ENCODE data around the gene RAB3A. TPM values are rescaled to one million over a fixed set of nuclear protein-coding genes. Genes with fewer than 3 reads are reported as not detected.

RAB3A gene
- total and polyA plus RNA-seq, 9 of the 15 experiments (the other 6 are each of a cell fraction or from before 2014, with no cell fraction given): 0.17 to 5.1 (median 0.90) TPM; not detected in 1

- in situ Hi-C loops (cut with MboI): no loop called here
- 91% methylated on average over 15 of the region's 18 CpGs for WGBS (ENCODE audit: insufficient coverage, low coverage, missing lambda C conversion rate)
- no peak overlapping the region for H3K4me3 ChIP-seq
- FAIRE-seq (no peak), DNase-seq (ENCODE audit: extremely low read depth in 1 of 4, low spot score in 3 of 4) (no peak), ATAC-seq (no peak)
- peaks cover 6% of the 10 kb centered on the region; the same call in 1 of the 2 replicates for H4K20me1 ChIP-seq (replicated peaks; ENCODE audit: control insufficient read depth, insufficient read depth, low read length)
- BruUV-seq (replicated peaks): no TSS peak
- H3K9ac ChIP-seq (ENCODE audit: insufficient read depth in 1 of 2, low read depth in 2 of 2, low read length in 2 of 2): 0 out of 4 replicates have a peak overlapping the region, but pooled peaks of 1 of the 2 experiments have one; percentile 4
- no peaks in the 10 kb centered on the region for H3K27me3 ChIP-seq (ENCODE audit: control insufficient read depth in 2 of 2, insufficient read depth in 2 of 2, low read length in 2 of 2)
- H3K4me1 ChIP-seq (replicated peaks in 1 of 2; ENCODE audit: control insufficient read depth in 2 of 2, insufficient read depth in 2 of 2, low read length in 2 of 2): peaks cover 14 to 42% of the 10 kb centered on the region in 2 experiments; a peak in 4 of 5 replicates
- no peaks in the 10 kb centered on the region for H3K9me1 ChIP-seq (ENCODE audit: control insufficient read depth, insufficient read depth, low read length)
- peaks cover 22% of the 10 kb centered on the region for H3K79me2 ChIP-seq (ENCODE audit: control insufficient read depth, insufficient read depth, low read length)
- no peaks in the 10 kb centered on the region for H3K9me3 ChIP-seq (replicated peaks; ENCODE audit: control insufficient read depth, insufficient read depth, low read depth, low read length)
- H3K4me2 ChIP-seq (ENCODE audit: insufficient read depth, low read length): no peak overlapping the region
- POLR2A ChIA-PET: interaction anchor here (0.6 kb wide), 1 partner anchor 37 kb away, joined by 3 read pairs; no protein-coding TSS in a partner anchor
- H3K36me3 ChIP-seq (ENCODE audit: control insufficient read depth, insufficient read depth, low read length): peaks cover 61% of the 10 kb centered on the region; the same call in 2 of the 3 replicates
- peak; percentile 71 for TF ChIP-seq ZBTB33 (CRISPR knock-in tag; IDR thresholded peaks at IDR 0.05)
- no peak for TF ChIP-seq DDX20 (tag; IDR thresholded peaks at IDR 0.05; ENCODE audit: low read depth)
- H3K27ac ChIP-seq (ENCODE audit: extremely low read depth, low read depth, low read length): no peak overlapping the region
- intact Hi-C loops (cut with micrococcal nuclease): no loop called here
- CTCF ChIA-PET (ENCODE audit: low intra/inter-chr PET ratio): no interaction called here
- no peak overlapping the region for H2AFZ ChIP-seq (ENCODE audit: low read depth, low read length)
Observed at GRCh38 chr19:18197306-18197705, 6.5 kb downstream of the RAB3A start.

- DNase-seq (ENCODE audit: extremely low read depth in 1 of 4, low spot score in 3 of 4) (no peak), ATAC-seq (no peak), FAIRE-seq (no peak)
- 84% methylated on average over 7 of the region's 7 CpGs for WGBS (ENCODE audit: insufficient coverage, low coverage, missing lambda C conversion rate)
- ChIA-PET POLR2A (interaction anchor here (0.6 kb wide), 1 partner anchor 120 kb away, joined by 3 read pairs; no protein-coding TSS in a partner anchor), CTCF (ENCODE audit: low intra/inter-chr PET ratio) (no interaction called here)
- peaks cover 6% of the 10 kb centered on the region; the same call in 1 of the 2 replicates for H4K20me1 ChIP-seq (replicated peaks; ENCODE audit: control insufficient read depth, insufficient read depth, low read length)
- no peak overlapping the region for H2AFZ ChIP-seq (ENCODE audit: low read depth, low read length)
- in situ Hi-C loops (cut with MboI): no loop called here
- no peaks in the 10 kb centered on the region for H3K9me1 ChIP-seq (ENCODE audit: control insufficient read depth, insufficient read depth, low read length)
- no peak overlapping the region for H3K27ac ChIP-seq (ENCODE audit: extremely low read depth, low read depth, low read length)
- peak overlapping the region in 1 of 2 experiments; percentile 36; a peak in 1 of 4 replicates for H3K9ac ChIP-seq (ENCODE audit: insufficient read depth in 1 of 2, low read depth in 2 of 2, low read length in 2 of 2)
- intact Hi-C loops (cut with micrococcal nuclease): no loop called here
- no peak overlapping the region for H3K4me3 ChIP-seq
- BruUV-seq (replicated peaks): no TSS peak
- TF ChIP-seq FOSL1 (tag; conservative IDR thresholded peaks at IDR 0.05) (no peak), ZNF121 (CRISPR knock-in tag; conservative IDR thresholded peaks at IDR 0.05) (peak; percentile 17; the same call in 1 of the 2 replicates)
- peaks cover 18% of the 10 kb centered on the region for H3K79me2 ChIP-seq (ENCODE audit: control insufficient read depth, insufficient read depth, low read length)
- H3K4me1 ChIP-seq (replicated peaks in 1 of 2; ENCODE audit: control insufficient read depth in 2 of 2, insufficient read depth in 2 of 2, low read length in 2 of 2): peaks cover 17 to 40% of the 10 kb centered on the region in 2 experiments; a peak in 4 of 5 replicates
- no peaks in the 10 kb centered on the region for H3K9me3 ChIP-seq (replicated peaks; ENCODE audit: control insufficient read depth, insufficient read depth, low read depth, low read length)
- no peak overlapping the region for H3K4me2 ChIP-seq (ENCODE audit: insufficient read depth, low read length)
- H3K27me3 ChIP-seq (ENCODE audit: control insufficient read depth in 2 of 2, insufficient read depth in 2 of 2, low read length in 2 of 2): no peaks in the 10 kb centered on the region
- H3K36me3 ChIP-seq (ENCODE audit: control insufficient read depth, insufficient read depth, low read length): peaks cover 53% of the 10 kb centered on the region; the same call in 2 of the 3 replicates
Observed at GRCh38 chr19:18196511-18196845, 7.4 kb downstream of the RAB3A start.
